Kidney (tissue), 14 donors: ENCODE measurements around the gene EPHB1. TPM values are rescaled to one million over a fixed set of nuclear protein-coding genes. Genes with fewer than 3 reads are reported as not detected.

ENCODE experiments used
- DNase-seq, 5 donors: peaks; one replicate each; pipeline ENCODE4 v3.0.0-alpha.2; 2013 to 2020
- FAIRE-seq: peaks from 2 replicates; lab custom pipeline; 2012; peaks lifted over from hg19 to GRCh38; lab: Jason Lieb, UNC
- H3K27ac ChIP-seq, 2 donors: one replicate each; pipeline ENCODE4 v1.7.0; 2013; ENCODE audit warnings: low read depth in 2 of 2, low read length in 2 of 2, inconsistent platforms in 1 of 2
- H3K27me3 ChIP-seq: one replicate; pipeline ENCODE4 v1.7.1; 2013; ENCODE audit warnings: low read length, inconsistent platforms; ENCODE audit not compliant: control insufficient read depth, insufficient read depth
- H3K36me3 ChIP-seq, 3 donors: one replicate each; pipeline versions ENCODE4 v1.7.0 to v1.7.1; 2013; ENCODE audit warnings: low read length in 3 of 3, control low read depth in 1 of 3, inconsistent platforms in 1 of 3; ENCODE audit not compliant: insufficient read depth in 3 of 3, control insufficient read depth in 2 of 3
- H3K4me1 ChIP-seq, 3 donors: one replicate each; pipeline versions ENCODE4 v1.7.0 to v1.7.1; 2013; ENCODE audit warnings: low read length in 3 of 3, inconsistent platforms in 1 of 3, low read depth in 1 of 3; ENCODE audit not compliant: control insufficient read depth in 2 of 3, insufficient read depth in 2 of 3
- H3K4me3 ChIP-seq, 3 donors: one replicate each; pipeline versions ENCODE4 v1.7.0 to v1.8.1; 2013; ENCODE audit warnings: low read length in 3 of 3, control low read depth in 1 of 3, inconsistent platforms in 1 of 3
- H3K9ac ChIP-seq, 3 donors: one replicate each; pipeline versions ENCODE4 v1.7.0 to v1.7.1; 2013; ENCODE audit warnings: low read length in 3 of 3, control low read depth in 1 of 3, inconsistent platforms in 1 of 3
- H3K9me3 ChIP-seq, 3 donors: one replicate each; pipeline versions ENCODE4 v1.7.0 to v1.7.1; 2013; ENCODE audit warnings: low read length in 3 of 3, control low read depth in 1 of 3, inconsistent platforms in 1 of 3; ENCODE audit not compliant: control insufficient read depth in 2 of 3, insufficient read depth in 1 of 3
- intact Hi-C: fragments of 100-400 bp; cut with DNase I; formaldehyde crosslinking; loops from one replicate; pipeline ENCODE4 v1.11.1; 2022
- polyA plus RNA-seq: library from polyadenylated mRNA; stranded (reverse); fragments of 350-450 nt; fragmentation: Illumina TruSeq; extraction: RNeasy Lipid Tissue Mini Kit (QIAGEN cat#74804); gene quantifications from one replicate; pipeline ENCODE4 v1.2.3, GENCODE V29; 2014; ENCODE audit warnings: low read depth, low replicate concordance; ENCODE audit not compliant: insufficient read depth
- total RNA-seq: library from RNA; stranded (reverse); fragmentation: NEBNext Ultra II Directional; extraction: Animal tissue kit (Norgen Biotek cat#: 25700); gene quantifications from one replicate; pipeline ENCODE4 v1.2.1, GENCODE V29; 2021
- TF ChIP-seq, protein P1 (sequence below): IDR thresholded peaks from 3 replicates; pipeline ENCODE4 v1.5.1; 2012; ENCODE audit warnings: mild to moderate bottlenecking, moderate library complexity, borderline replicate concordance; ENCODE audit not compliant: insufficient read depth; ENCODE audit errors: extremely low read depth
- donor health status: control.
- donor health status: control.
- donor health status: control.
- donor health status: control.
- donor health status: control.
- donor health status: DM: yes; HTN: yes; CAD: no.
- donor health status: Normal renal cell carcinoma (clear cell type).

The EPHB1 gene
- total and polyA plus RNA-seq, 2 donors from 2014 or later = 0.39 to 3.2 TPM

DNA sequence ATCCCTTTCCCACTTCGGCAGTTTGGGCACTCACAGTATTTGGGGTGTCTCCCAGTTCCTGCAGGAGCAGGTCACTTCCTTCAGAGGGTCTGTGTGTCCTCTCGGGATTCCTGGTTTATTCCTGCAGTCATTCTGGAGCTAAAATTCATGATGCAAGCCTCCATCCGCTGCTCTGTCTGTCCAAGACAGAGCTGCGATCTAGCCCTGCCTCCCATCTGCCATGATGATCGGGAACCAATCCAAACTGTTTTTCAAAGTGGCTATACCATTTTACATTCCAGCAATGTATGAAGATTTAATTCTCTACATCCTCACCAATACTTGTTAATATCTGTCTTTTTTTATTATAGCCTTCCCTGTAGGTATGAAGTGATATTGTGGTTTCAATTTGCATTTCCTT, 273.0 kb downstream of the EPHB1 start:
- no peak for FAIRE-seq
- no peak overlapping the region for H3K9ac ChIP-seq

DNA sequence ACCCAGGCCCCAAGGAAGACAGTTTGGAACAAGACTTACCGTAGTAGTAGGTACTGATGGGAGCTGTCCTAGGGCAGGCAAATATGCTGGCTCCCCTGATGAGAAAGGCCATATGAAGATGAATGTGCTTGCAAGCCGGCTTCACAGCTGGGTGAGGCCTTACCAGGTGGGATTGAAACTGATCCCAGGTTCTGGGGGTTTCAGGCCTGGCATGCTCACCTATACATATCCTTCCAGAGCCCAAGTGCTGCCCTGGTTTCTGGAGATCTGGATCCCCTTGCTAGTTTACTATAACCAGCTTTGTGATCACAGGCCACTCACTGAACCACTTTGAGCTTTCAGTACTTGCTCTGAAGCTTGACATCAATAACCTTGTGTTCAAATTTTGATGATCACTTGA, 274.3 kb downstream of the EPHB1 start:
- H3K9me3 ChIP-seq = no peaks in the 10 kb centered on the region
- DNase-seq = no peak
- TF ChIP-seq, protein P1, sequence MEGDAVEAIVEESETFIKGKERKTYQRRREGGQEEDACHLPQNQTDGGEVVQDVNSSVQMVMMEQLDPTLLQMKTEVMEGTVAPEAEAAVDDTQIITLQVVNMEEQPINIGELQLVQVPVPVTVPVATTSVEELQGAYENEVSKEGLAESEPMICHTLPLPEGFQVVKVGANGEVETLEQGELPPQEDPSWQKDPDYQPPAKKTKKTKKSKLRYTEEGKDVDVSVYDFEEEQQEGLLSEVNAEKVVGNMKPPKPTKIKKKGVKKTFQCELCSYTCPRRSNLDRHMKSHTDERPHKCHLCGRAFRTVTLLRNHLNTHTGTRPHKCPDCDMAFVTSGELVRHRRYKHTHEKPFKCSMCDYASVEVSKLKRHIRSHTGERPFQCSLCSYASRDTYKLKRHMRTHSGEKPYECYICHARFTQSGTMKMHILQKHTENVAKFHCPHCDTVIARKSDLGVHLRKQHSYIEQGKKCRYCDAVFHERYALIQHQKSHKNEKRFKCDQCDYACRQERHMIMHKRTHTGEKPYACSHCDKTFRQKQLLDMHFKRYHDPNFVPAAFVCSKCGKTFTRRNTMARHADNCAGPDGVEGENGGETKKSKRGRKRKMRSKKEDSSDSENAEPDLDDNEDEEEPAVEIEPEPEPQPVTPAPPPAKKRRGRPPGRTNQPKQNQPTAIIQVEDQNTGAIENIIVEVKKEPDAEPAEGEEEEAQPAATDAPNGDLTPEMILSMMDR = no peak
- FAIRE-seq = no peak
- H3K4me1 ChIP-seq = no peaks in the 10 kb centered on the region
- no peaks in the 10 kb centered on the region for H3K36me3 ChIP-seq
- H3K9ac ChIP-seq = no peak overlapping the region
- no peaks in the 10 kb centered on the region for H3K27me3 ChIP-seq
- no peak overlapping the region for H3K27ac ChIP-seq
- intact Hi-C loops = no loop called here
- H3K4me3 ChIP-seq = no peak overlapping the region

More for the DNA sequence above, 273.0 kb downstream of the EPHB1 start:
- TF ChIP-seq, protein P1 = no peak
- Histone ChIP-seq H3K9me3 (no peaks in the 10 kb centered on the region), H3K4me1 (no peaks in the 10 kb centered on the region), H3K4me3 (no peak overlapping the region), H3K27ac (no peak overlapping the region), H3K36me3 (no peaks in the 10 kb centered on the region), H3K27me3 (no peaks in the 10 kb centered on the region)
- no peak for DNase-seq
- intact Hi-C loops = no loop called here

DNA sequence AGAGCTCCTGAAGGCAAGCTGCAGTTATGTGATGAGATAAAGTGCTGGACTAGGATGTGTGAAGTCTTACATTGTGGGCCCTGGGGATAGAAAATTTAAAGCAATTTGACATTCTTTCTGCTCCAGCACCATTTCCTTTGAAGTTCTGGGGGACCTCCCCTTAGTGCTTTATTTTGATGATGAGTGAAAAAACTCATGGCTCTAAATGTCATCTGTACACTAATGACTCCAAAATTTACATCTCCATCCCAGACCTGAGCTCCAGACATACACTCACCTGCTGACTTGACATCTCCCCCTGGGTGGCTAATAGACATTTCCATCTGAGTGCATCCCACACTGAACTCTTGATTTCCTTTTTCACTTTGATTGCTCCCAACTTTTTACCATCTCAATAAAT, 276.4 kb downstream of the EPHB1 start:
- DNase-seq (no peak), FAIRE-seq (no peak)
- H3K4me3 ChIP-seq = no peak overlapping the region
- H3K27ac ChIP-seq = no peak overlapping the region
- H3K36me3 ChIP-seq = no peaks in the 10 kb centered on the region
- no peaks in the 10 kb centered on the region for H3K9me3 ChIP-seq
- TF ChIP-seq, protein P1 = no peak
- no peaks in the 10 kb centered on the region for H3K27me3 ChIP-seq
- intact Hi-C loops = no loop called here
- no peak overlapping the region for H3K9ac ChIP-seq
- no peaks in the 10 kb centered on the region for H3K4me1 ChIP-seq

DNA sequence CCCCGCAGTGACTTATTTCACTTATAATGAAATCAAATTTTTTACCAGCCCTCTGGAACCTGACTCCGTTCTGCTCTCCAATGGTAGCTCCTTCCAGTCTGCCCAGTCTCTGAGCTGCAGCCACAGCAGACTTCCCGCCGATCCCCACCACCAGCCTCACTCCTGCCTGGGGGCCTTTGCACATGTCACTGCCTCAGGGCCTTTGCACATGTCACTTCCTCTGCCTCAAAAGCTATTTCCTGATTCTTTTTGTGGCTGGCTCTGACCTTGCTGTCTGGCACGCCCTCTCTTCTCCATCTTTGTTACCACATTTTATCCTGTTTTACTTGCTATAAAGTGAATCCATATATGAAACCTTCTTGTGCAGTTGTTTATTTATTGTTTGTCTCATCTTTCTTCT, 277.4 kb downstream of the EPHB1 start:
- H3K9ac ChIP-seq = no peak overlapping the region
- H3K4me3 ChIP-seq = no peak overlapping the region
- H3K27me3 ChIP-seq = no peaks in the 10 kb centered on the region
- TF ChIP-seq, protein P1 = no peak
- no peaks in the 10 kb centered on the region for H3K4me1 ChIP-seq
- no peaks in the 10 kb centered on the region for H3K36me3 ChIP-seq
- no peak for FAIRE-seq
- no peaks in the 10 kb centered on the region for H3K9me3 ChIP-seq
- DNase-seq = no peak
- H3K27ac ChIP-seq = no peak overlapping the region
- intact Hi-C loops = no loop called here
